Hepatocyte (in vitro differentiated cells): Measurements from ENCODE around the gene ZGPAT. TPM values are rescaled to one million over a fixed set of nuclear protein-coding genes. Genes with fewer than 3 reads are reported as not detected.
A peak's percentile ranks its signal among the peaks of the same experiment; 100 is the strongest.

Source experiments
- DNase-seq: peaks from one replicate; pipeline ENCODE4 v3.0.0-alpha.2; 2016; ENCODE audit warnings: low spot score
- H2AFZ ChIP-seq: fragments of 200-600 bp; sonication (generic); 2 replicates; pipeline ENCODE4 v1.6.0; 2016; ENCODE audit warnings: antibody characterized with exemption, mild to moderate bottlenecking
- H3K27ac ChIP-seq: fragments of 200-600 bp; sonication (generic); 2 replicates; pipeline ENCODE4 v1.5.1; 2016; ENCODE audit warnings: mild to moderate bottlenecking
- H3K27me3 ChIP-seq: fragments of 200-600 bp; sonication (generic); 2 replicates; pipeline ENCODE4 v1.6.1; 2016
- H3K36me3 ChIP-seq: fragments of 200-600 bp; sonication (generic); replicated peaks from 2 replicates; pipeline ENCODE4 v1.5.1; 2016; ENCODE audit warnings: low read depth; ENCODE audit not compliant: insufficient read depth
- H3K4me1 ChIP-seq: fragments of 200-600 bp; sonication (generic); 2 replicates; pipeline ENCODE4 v1.5.1; 2016; ENCODE audit warnings: mild to moderate bottlenecking, moderate library complexity; ENCODE audit not compliant: insufficient read depth
- H3K4me2 ChIP-seq: fragments of 200-600 bp; sonication (generic); 2 replicates; pipeline ENCODE4 v1.6.0; 2016
- H3K4me3 ChIP-seq: fragments of 200-600 bp; sonication (generic); 2 replicates; pipeline ENCODE4 v1.5.1; 2016; ENCODE audit warnings: mild to moderate bottlenecking
- H3K79me2 ChIP-seq: fragments of 200-600 bp; sonication (generic); 2 replicates; pipeline ENCODE4 v1.6.0; 2017; ENCODE audit warnings: mild to moderate bottlenecking
- H3K9me2 ChIP-seq: fragments of 200-600 bp; sonication (generic); replicated peaks from 2 replicates; pipeline ENCODE4 v1.6.0; 2017; ENCODE audit warnings: mild to moderate bottlenecking; ENCODE audit not compliant: insufficient read depth
- H3K9me3 ChIP-seq: fragments of 200-600 bp; sonication (generic); 2 replicates; pipeline ENCODE4 v1.5.1; 2016; ENCODE audit warnings: low read depth, mild to moderate bottlenecking
- H4K20me1 ChIP-seq: fragments of 200-600 bp; sonication (generic); 2 replicates; pipeline ENCODE4 v1.6.0; 2016; ENCODE audit warnings: mild to moderate bottlenecking; ENCODE audit not compliant: insufficient read depth, poor library complexity, severe bottlenecking
- EZH2 ChIP-seq: fragments of 200-600 bp; sonication (generic); IDR thresholded peaks from 2 replicates; pipeline ENCODE4 v1.6.1; 2016; ENCODE audit warnings: antibody characterized with exemption, mild to moderate bottlenecking, borderline replicate concordance
- EZH2phosphoT487 ChIP-seq: fragments of 200-600 bp; sonication (generic); IDR thresholded peaks from one replicate; pipeline ENCODE4 v1.6.1; 2018; ENCODE audit warnings: antibody characterized with exemption, mild to moderate bottlenecking, low read depth, moderate library complexity; ENCODE audit not compliant: unreplicated experiment, severe bottlenecking
- WGBS: methylation state at CpG from one replicate; pipeline ENCODE4 v1.1.6; 2016; ENCODE audit warnings: low lambda C conversion rate; ENCODE audit errors: missing lambda C conversion rate; 5-methylcytosine and 5-hydroxymethylcytosine counted together
- polyA plus RNA-seq: library from polyadenylated mRNA; unstranded; fragments of >200 nt; fragmentation: Nextera tagmentation; extraction: Ambion mirVana; gene quantifications from 2 replicates; pipeline ENCODE4 v1.2.1, GENCODE V29; 2016
- total RNA-seq: library from RNA; depleted of rRNA; stranded (reverse); fragments of >200 nt; gene quantifications from 2 replicates; pipeline ENCODE4 v1.2.3, GENCODE V29; 2014
- TF ChIP-seq, protein P1 (sequence below): fragments of 200-600 bp; sonication (generic); IDR thresholded peaks from 2 replicates; pipeline ENCODE4 v1.5.1; 2016; ENCODE audit warnings: antibody characterized with exemption, mild to moderate bottlenecking; ENCODE audit not compliant: poor library complexity

The ZGPAT gene
- total and polyA plus RNA-seq, 2 experiments from 2014 or later = 18.6 to 41.7 TPM

DNA sequence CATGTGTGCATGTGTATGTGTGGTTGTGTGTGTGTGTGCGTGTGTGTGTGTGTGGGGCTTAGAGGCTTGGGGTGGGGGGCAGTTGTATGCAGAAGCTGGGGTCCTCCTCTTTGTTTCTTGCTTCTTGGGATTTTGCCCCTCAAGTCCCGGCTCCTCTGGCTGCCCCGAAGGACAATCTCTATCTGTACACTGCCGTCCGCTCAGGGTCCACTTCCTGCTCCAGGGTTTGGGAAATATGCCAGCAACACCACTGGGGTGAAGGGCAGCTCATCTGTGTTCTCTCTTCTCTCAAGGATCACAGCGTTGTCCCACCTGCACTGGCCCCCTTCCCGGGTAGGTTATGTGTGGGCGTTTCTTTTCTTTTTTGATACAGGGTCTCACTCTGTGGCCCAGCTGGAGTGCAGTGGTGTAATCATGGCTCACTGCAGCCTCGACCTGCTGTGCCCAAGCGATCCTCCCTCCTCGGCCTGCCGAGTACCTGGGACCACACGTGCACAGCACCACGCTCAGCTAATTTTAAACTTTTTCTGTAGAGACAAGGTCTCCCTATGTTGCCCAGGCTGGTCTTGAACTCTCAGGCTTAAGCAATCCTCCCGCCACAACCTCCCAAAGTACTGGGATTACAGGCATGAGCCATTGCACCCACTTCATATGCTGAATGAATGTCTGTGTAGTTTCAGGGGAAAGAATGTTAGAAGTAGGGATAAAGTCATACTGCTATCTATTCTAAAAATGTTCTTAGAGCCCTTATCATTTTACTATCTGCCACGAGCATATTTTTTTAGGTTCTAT, 57.4 kb downstream of the ZGPAT start:
- Histone ChIP-seq H3K4me2 (no peak overlapping the region), H4K20me1 (no peaks in the 10 kb centered on the region)
- 88% methylated on average over 16 of the region's 16 CpGs for WGBS

GRCh38 chr20:63765902-63766301, 58.1 kb downstream of the ZGPAT start:
- Histone ChIP-seq H3K36me3 (no peaks in the 10 kb centered on the region), H3K9me2 (no peaks in the 10 kb centered on the region), H3K27me3 (no peaks in the 10 kb centered on the region), H3K9me3 (no peaks in the 10 kb centered on the region), H3K27ac (no peak overlapping the region), H3K4me3 (no peak overlapping the region), H4K20me1 (no peaks in the 10 kb centered on the region), H3K79me2 (no peaks in the 10 kb centered on the region), H3K4me2 (no peak overlapping the region), H2AFZ (no peak overlapping the region), H3K4me1 (no peaks in the 10 kb centered on the region)
- no peak for DNase-seq
- TF ChIP-seq, protein P1, sequence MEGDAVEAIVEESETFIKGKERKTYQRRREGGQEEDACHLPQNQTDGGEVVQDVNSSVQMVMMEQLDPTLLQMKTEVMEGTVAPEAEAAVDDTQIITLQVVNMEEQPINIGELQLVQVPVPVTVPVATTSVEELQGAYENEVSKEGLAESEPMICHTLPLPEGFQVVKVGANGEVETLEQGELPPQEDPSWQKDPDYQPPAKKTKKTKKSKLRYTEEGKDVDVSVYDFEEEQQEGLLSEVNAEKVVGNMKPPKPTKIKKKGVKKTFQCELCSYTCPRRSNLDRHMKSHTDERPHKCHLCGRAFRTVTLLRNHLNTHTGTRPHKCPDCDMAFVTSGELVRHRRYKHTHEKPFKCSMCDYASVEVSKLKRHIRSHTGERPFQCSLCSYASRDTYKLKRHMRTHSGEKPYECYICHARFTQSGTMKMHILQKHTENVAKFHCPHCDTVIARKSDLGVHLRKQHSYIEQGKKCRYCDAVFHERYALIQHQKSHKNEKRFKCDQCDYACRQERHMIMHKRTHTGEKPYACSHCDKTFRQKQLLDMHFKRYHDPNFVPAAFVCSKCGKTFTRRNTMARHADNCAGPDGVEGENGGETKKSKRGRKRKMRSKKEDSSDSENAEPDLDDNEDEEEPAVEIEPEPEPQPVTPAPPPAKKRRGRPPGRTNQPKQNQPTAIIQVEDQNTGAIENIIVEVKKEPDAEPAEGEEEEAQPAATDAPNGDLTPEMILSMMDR = no peak
- no peak for TF ChIP-seq EZH2phosphoT487
- no peak for TF ChIP-seq EZH2
- WGBS = 93% methylated on average over 7 of the region's 7 CpGs

More for the DNA sequence above, 57.4 kb downstream of the ZGPAT start:
- H3K4me3 ChIP-seq = no peak overlapping the region
- no peak overlapping the region for H3K27ac ChIP-seq
- DNase-seq = peak; percentile 5
- no peak overlapping the region for H2AFZ ChIP-seq
- H3K79me2 ChIP-seq = no peaks in the 10 kb centered on the region
- no peaks in the 10 kb centered on the region for H3K4me1 ChIP-seq
- H3K9me2 ChIP-seq = no peaks in the 10 kb centered on the region
- no peaks in the 10 kb centered on the region for H3K9me3 ChIP-seq
- TF ChIP-seq, protein P1 = no peak
- no peak for TF ChIP-seq EZH2phosphoT487
- TF ChIP-seq EZH2 = no peak
- no peaks in the 10 kb centered on the region for H3K36me3 ChIP-seq
- H3K27me3 ChIP-seq = no peaks in the 10 kb centered on the region

DNA sequence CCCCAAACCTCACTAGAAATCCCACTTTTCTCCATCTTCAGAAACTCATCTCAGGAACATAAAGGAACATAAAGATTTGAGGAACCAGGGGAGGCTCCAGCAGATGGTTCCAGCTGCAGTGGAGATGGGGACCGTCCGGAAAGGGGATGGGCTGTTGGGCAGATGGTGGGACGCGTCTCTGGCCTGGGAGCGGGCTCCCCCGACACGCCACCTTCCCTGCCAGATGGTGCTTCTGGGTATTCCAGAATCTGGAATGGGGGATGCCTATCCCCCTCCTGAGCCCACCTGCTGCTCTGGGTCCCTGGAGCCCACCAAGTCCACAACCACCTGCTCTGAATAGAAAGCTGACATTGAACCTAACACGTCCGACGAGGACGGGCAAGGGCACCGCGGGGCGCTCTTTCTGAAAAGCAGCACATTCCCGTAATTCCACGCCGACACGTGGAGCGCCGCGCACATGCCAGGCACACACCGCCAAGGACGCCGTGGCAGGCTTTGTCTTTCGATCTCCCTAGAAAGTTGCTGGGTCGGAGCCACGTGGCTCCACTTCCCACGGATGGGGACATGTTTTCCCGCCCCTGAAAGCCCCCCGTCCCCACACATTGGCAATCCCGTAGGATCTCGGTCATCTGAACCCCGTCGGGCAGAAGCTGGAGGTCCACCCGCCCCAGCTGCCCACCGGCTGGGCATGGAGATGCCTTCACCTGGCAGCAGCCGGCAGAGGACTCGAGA, 59.0 kb downstream of the ZGPAT start:
- WGBS = 97% methylated on average over 26 of the region's 38 CpGs
- H3K36me3 ChIP-seq = no peaks in the 10 kb centered on the region
- TF ChIP-seq, protein P1 = no peak
- TF ChIP-seq EZH2phosphoT487 (no peak), EZH2 (no peak)

More for the DNA sequence above, 59.0 kb downstream of the ZGPAT start:
- no peak for DNase-seq
- Histone ChIP-seq H3K4me1 (no peaks in the 10 kb centered on the region), H3K4me3 (no peak overlapping the region), H3K27ac (no peak overlapping the region), H3K4me2 (no peak overlapping the region), H2AFZ (no peak overlapping the region), H3K27me3 (no peaks in the 10 kb centered on the region), H3K9me3 (no peaks in the 10 kb centered on the region), H4K20me1 (no peaks in the 10 kb centered on the region), H3K9me2 (no peaks in the 10 kb centered on the region), H3K79me2 (no peaks in the 10 kb centered on the region)
